K562 (cell line): ENCODE results near the gene R3HDM2. TPM values are rescaled to one million over a fixed set of nuclear protein-coding genes. Genes with fewer than 3 reads are reported as not detected.
A peak's percentile ranks its signal among the peaks of the same experiment; 100 is the strongest.

Experiments used
- CBX3 ChIP-seq, 2 experiments: IDR thresholded peaks; 1 replicate in 1 of 2; 2 replicates in 1 of 2; pipeline ENCODE4 v1.6.1; 2012; ENCODE audit warnings: inconsistent platforms in 2 of 2, low read length in 2 of 2, borderline replicate concordance in 1 of 2, control low read depth in 1 of 2
- CBX8 ChIP-seq: fragments of 200-600 bp; sonication (generic); IDR thresholded peaks from 2 replicates; pipeline ENCODE4 v1.6.1; 2012; ENCODE audit warnings: borderline replicate concordance, mixed run types, low read depth, mild to moderate bottlenecking, moderate library complexity, mixed read lengths, low read length, control low read depth, inconsistent platforms; ENCODE audit not compliant: poor library complexity, severe bottlenecking; ENCODE audit errors: extremely low read depth
- CTBP1 ChIP-seq: fragments of 450-650 bp; IDR thresholded peaks from 2 replicates; pipeline ENCODE4 v1.6.1; 2016; ENCODE audit warnings: borderline replicate concordance
- DNMT1 ChIP-seq: fragments of 450-650 bp; IDR thresholded peaks from 2 replicates; pipeline ENCODE4 v1.6.1; 2016; ENCODE audit warnings: antibody characterized with exemption, mild to moderate bottlenecking
- ETV1 ChIP-seq: fragments of 450-650 bp; conservative IDR thresholded peaks from 2 replicates; pipeline ENCODE4 v1.6.1; 2016; ENCODE audit warnings: missing genetic modification characterization, control low read depth, low read depth, missing compliant biosample characterization
- FOSL1 ChIP-seq: fragments of 200-800 bp; sonication (Bioruptor generic); conservative IDR thresholded peaks from 2 replicates; pipeline ENCODE4 v1.6.1; 2016; ENCODE audit warnings: missing genetic modification characterization, missing compliant biosample characterization
- FUS ChIP-seq: fragments of 200-400 bp; formaldehyde crosslinking; optimal IDR thresholded peaks from 2 replicates; pipeline ENCODE3; 2017; ENCODE audit warnings: low read depth, low read length
- HEY1 ChIP-seq: fragments of 250-450 bp; sonication (Bioruptor Pico); IDR thresholded peaks from 2 replicates; pipeline ENCODE4 v1.5.0; 2020; ENCODE audit warnings: mild to moderate bottlenecking, moderate library complexity, borderline replicate concordance
- HOXB6 ChIP-seq: fragments of 250-450 bp; sonication (Bioruptor Pico); IDR thresholded peaks from 2 replicates; pipeline ENCODE4 v1.5.1; 2022; ENCODE audit warnings: mild to moderate bottlenecking, borderline replicate concordance
- JUNB ChIP-seq: fragments of 450-650 bp; formaldehyde crosslinking; conservative IDR thresholded peaks from 2 replicates; pipeline ENCODE4 v1.4.0; 2020; ENCODE audit warnings: mild to moderate bottlenecking
- PHF20 ChIP-seq: fragments of 450-650 bp; IDR thresholded peaks from 2 replicates; pipeline ENCODE4 v1.6.1; 2018; ENCODE audit not compliant: partially characterized antibody
- PTBP1 ChIP-seq: fragments of 200-400 bp; formaldehyde crosslinking; IDR thresholded peaks from 2 replicates; pipeline ENCODE4 v1.6.1; 2017; ENCODE audit warnings: low read depth, low read length
- TBP ChIP-seq: optimal IDR thresholded peaks from 2 replicates; pipeline ENCODE3; 2011; ENCODE audit warnings: low read depth, low read length, improper control_type of control experiment
- TCFL5 ChIP-seq: fragments of 250-450 bp; sonication (Bioruptor Pico); conservative IDR thresholded peaks from 2 replicates; pipeline ENCODE4 v1.6.1; 2021; ENCODE audit warnings: mild to moderate bottlenecking, moderate library complexity, matching md5 sums
- ZNF133 ChIP-seq: fragments of 250-450 bp; sonication (Bioruptor Pico); IDR thresholded peaks from 2 replicates; pipeline ENCODE4 v1.4.0; 2020; ENCODE audit warnings: mild to moderate bottlenecking
- ZNF316 ChIP-seq: fragments of 450-650 bp; IDR thresholded peaks from 2 replicates; pipeline ENCODE4 v1.6.1; 2016
- ZNF436 ChIP-seq: fragments of 250-450, 450-650 bp; sonication (Bioruptor Pico); formaldehyde crosslinking; IDR thresholded peaks from 2 replicates; pipeline ENCODE4 v1.7.0; 2020; ENCODE audit warnings: mild to moderate bottlenecking
- ZNF586 ChIP-seq: fragments of 450-650 bp; formaldehyde crosslinking; conservative IDR thresholded peaks from 2 replicates; pipeline ENCODE4 v1.4.0; 2020; ENCODE audit warnings: mild to moderate bottlenecking, moderate library complexity
- ZNF79 ChIP-seq: fragments of 250-450 bp; sonication (Bioruptor Pico); IDR thresholded peaks from 2 replicates; pipeline ENCODE4 v1.4.0; 2020; ENCODE audit warnings: low read depth, mild to moderate bottlenecking, moderate library complexity
- polyA plus RNA-seq, 8 experiments: library from polyadenylated mRNA; depleted of rRNA in 4 of 8; stranded (reverse) in 5 of 8; unstranded in 3 of 8; fragments of >200 nt; fragmentation: Nextera tagmentation in 2 of 8; fragmentation: Illumina TruSeq in 1 of 8; extraction: Ambion mirVana in 2 of 8; extraction: Trizol in 1 of 8; gene quantifications; 2 replicates each; pipeline versions ENCODE4 v1.2.1 to v1.2.3, GENCODE V29; 2011 to 2014; ENCODE audit warnings: inconsistent platforms in 1 of 8, missing spikeins in 1 of 8
- total RNA-seq, 7 experiments: library from RNA; depleted of rRNA in 6 of 7; stranded (reverse); fragments of >200 nt in 6 of 7; fragmentation: Illumina TruSeq in 2 of 7; extraction: Trizol in 2 of 7; gene quantifications; 2 replicates each; pipeline versions ENCODE4 v1.2.1 to v1.2.3, GENCODE V29; 2011 to 2021; ENCODE audit warnings: low replicate concordance in 1 of 7
- TF ChIP-seq, protein P1 (sequence below): fragments of 200-800 bp; sonication (Bioruptor generic); IDR thresholded peaks from 2 replicates; pipeline ENCODE4 v1.6.1; 2017; ENCODE audit warnings: missing genetic modification characterization, missing compliant biosample characterization
- TF ChIP-seq, protein P2 (sequence below): fragments of 450-650 bp; IDR thresholded peaks from 2 replicates; pipeline ENCODE4 v1.6.1; 2014; ENCODE audit warnings: low read depth, mild to moderate bottlenecking, moderate library complexity, borderline replicate concordance
- TF ChIP-seq, protein P3 (sequence below): sonication (generic); formaldehyde crosslinking; IDR thresholded peaks from 2 replicates; pipeline ENCODE4 v1.8.0; 2022; ENCODE audit warnings: missing genetic modification reagents, mild to moderate bottlenecking, moderate library complexity, borderline replicate concordance

The R3HDM2 gene
- total and polyA plus RNA-seq, 9 of the 15 experiments (the other 6 are each of a cell fraction or from before 2014, with no cell fraction given) = 3.3 to 18.8 (median 9.0) TPM

DNA sequence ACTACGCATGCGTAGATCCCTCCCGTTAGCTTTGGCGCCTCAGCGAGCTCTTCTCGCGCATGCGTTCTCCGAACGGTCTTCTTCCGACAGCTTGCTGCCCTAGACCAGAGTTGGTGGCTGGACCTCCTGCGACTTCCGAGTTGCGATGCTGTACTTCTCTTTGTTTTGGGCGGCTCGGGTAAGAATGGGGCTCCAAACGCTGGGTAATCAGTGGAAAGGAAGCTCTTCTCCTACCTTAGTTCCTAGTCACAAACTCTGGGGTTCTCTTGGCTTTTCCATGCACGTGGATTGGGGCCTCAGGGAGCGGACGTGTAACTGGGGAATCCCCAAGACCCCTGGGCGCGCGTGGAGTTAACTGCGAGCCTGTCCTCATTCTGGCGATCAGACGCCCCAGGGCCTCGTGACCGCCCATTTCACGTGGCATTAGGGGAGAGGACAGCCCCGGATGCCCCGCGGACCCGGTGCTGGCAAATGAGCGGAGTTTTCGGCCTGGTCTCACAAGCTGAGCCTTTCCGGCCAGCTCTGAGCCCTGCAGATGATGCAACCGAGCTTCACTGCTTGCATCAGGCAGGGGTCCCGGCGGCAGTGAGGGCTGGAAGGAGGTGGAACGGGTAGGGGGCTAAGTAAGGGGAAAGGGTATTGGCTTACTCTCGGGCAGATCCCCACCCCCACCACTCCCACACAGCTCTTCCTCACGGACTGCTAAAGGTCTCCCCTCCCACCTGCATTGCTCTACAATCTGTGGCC lies 201.0 kb downstream of the R3HDM2 start, which contains the start of gene SHMT2 (continued):
- TF ChIP-seq, protein P1, sequence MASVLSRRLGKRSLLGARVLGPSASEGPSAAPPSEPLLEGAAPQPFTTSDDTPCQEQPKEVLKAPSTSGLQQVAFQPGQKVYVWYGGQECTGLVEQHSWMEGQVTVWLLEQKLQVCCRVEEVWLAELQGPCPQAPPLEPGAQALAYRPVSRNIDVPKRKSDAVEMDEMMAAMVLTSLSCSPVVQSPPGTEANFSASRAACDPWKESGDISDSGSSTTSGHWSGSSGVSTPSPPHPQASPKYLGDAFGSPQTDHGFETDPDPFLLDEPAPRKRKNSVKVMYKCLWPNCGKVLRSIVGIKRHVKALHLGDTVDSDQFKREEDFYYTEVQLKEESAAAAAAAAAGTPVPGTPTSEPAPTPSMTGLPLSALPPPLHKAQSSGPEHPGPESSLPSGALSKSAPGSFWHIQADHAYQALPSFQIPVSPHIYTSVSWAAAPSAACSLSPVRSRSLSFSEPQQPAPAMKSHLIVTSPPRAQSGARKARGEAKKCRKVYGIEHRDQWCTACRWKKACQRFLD = no peak
- TF ChIP-seq ETV1 (tag) = peak; percentile 83
- no peak for TF ChIP-seq CBX8
- TF ChIP-seq ZNF436 (CRISPR knock-in tag) = no peak
- 0 out of 3 replicates have a peak, but pooled peaks of 1 of the 2 experiments have one; percentile 35 for TF ChIP-seq CBX3 (IDR thresholded peaks at IDR 0.05; ENCODE audit: borderline replicate concordance in 1 of 2, low read length in 2 of 2)
- TF ChIP-seq ZNF79 (CRISPR knock-in tag) = no peak
- no peak for TF ChIP-seq TCFL5 (CRISPR knock-in tag)
- TF ChIP-seq JUNB (CRISPR knock-in tag) = no peak
- TF ChIP-seq ZNF586 (CRISPR knock-in tag) = no peak
- no peak for TF ChIP-seq HEY1
- TF ChIP-seq, protein P2, sequence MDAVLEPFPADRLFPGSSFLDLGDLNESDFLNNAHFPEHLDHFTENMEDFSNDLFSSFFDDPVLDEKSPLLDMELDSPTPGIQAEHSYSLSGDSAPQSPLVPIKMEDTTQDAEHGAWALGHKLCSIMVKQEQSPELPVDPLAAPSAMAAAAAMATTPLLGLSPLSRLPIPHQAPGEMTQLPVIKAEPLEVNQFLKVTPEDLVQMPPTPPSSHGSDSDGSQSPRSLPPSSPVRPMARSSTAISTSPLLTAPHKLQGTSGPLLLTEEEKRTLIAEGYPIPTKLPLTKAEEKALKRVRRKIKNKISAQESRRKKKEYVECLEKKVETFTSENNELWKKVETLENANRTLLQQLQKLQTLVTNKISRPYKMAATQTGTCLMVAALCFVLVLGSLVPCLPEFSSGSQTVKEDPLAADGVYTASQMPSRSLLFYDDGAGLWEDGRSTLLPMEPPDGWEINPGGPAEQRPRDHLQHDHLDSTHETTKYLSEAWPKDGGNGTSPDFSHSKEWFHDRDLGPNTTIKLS = peak; percentile 74
- TF ChIP-seq, protein P3, sequence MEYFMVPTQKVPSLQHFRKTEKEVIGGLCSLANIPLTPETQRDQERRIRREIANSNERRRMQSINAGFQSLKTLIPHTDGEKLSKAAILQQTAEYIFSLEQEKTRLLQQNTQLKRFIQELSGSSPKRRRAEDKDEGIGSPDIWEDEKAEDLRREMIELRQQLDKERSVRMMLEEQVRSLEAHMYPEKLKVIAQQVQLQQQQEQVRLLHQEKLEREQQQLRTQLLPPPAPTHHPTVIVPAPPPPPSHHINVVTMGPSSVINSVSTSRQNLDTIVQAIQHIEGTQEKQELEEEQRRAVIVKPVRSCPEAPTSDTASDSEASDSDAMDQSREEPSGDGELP (CRISPR knock-in tag) = no peak; the same call in none of the 2 replicates
- no peak for TF ChIP-seq ZNF316
- no peak for TF ChIP-seq FUS
- no peak for TF ChIP-seq FOSL1 (tag)
- TF ChIP-seq TBP = peak; percentile 30
- TF ChIP-seq ZNF133 (CRISPR knock-in tag) = no peak
- TF ChIP-seq PHF20 = no peak
- TF ChIP-seq CTBP1 = no peak
- TF ChIP-seq HOXB6 = no peak
- TF ChIP-seq PTBP1 = no peak
- no peak for TF ChIP-seq DNMT1
